SU-DHL-6 (cell line): Measurements from ENCODE around the gene SLC6A2.

ENCODE experiments used
- EZH2phosphoT487 ChIP-seq: fragments of 200-600 bp; sonication (generic), shearing (Covaris generic); conservative IDR thresholded peaks from 2 replicates; pipeline ENCODE4 v1.6.1; 2018; ENCODE audit warnings: mild to moderate bottlenecking, antibody characterized with exemption, low read length, moderate library complexity, mixed read lengths
- TF ChIP-seq, protein P1 (sequence below): fragments of 200-600 bp; sonication (generic); IDR thresholded peaks from one replicate; pipeline ENCODE4 v1.5.1; 2017; ENCODE audit warnings: antibody characterized with exemption, mild to moderate bottlenecking, low read length, moderate library complexity; ENCODE audit not compliant: insufficient read depth, poor library complexity, severe bottlenecking

DNA sequence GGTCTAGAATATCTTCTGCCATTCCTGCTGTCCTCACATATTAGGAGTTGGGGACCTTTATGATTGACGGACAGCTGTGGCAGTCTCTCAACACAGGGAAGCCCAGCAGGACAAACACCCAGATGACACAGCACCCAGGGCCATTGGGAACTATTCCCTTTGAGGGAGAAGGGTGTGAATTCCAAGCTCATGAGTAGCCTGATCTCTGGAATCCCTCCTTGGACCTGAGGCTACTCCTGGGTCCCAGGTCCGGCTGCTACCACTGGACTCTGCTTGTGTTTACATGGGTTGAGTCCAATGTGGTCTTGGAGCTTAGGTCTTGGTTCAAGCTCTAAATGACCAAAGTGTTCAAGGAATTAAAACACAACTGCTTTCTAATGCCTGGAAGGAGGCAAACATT is 78.9 kb downstream of the SLC6A2 start:
- no peak for TF ChIP-seq EZH2phosphoT487
- TF ChIP-seq, protein P1, sequence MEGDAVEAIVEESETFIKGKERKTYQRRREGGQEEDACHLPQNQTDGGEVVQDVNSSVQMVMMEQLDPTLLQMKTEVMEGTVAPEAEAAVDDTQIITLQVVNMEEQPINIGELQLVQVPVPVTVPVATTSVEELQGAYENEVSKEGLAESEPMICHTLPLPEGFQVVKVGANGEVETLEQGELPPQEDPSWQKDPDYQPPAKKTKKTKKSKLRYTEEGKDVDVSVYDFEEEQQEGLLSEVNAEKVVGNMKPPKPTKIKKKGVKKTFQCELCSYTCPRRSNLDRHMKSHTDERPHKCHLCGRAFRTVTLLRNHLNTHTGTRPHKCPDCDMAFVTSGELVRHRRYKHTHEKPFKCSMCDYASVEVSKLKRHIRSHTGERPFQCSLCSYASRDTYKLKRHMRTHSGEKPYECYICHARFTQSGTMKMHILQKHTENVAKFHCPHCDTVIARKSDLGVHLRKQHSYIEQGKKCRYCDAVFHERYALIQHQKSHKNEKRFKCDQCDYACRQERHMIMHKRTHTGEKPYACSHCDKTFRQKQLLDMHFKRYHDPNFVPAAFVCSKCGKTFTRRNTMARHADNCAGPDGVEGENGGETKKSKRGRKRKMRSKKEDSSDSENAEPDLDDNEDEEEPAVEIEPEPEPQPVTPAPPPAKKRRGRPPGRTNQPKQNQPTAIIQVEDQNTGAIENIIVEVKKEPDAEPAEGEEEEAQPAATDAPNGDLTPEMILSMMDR = no peak
